Fibroblast of skin of scalp (primary cell): ENCODE data around the gene IAPP. TPM values are rescaled to one million over a fixed set of nuclear protein-coding genes. Genes with fewer than 3 reads are reported as not detected.
"Not testable (repeated sequence)": the region's sequence is repeated elsewhere in the genome, so short reads cannot be mapped to it uniquely, and the experiment has no call there.

Experiments
- DNase-seq: peaks from one replicate; pipeline ENCODE4 v3.0.0-alpha.2; 2013
- polyA plus RNA-seq, 2 experiments: library from polyadenylated mRNA; unstranded; fragments of 120-200 nt; gene quantifications; one replicate each; pipeline ENCODE4 v1.2.1, GENCODE V29; 2013; ENCODE audit not compliant: insufficient read length in 2 of 2

The IAPP gene
- polyA plus RNA-seq (2013, experiment 1 of 2; ENCODE audit: insufficient read length), result not detected
- polyA plus RNA-seq (2013, experiment 2 of 2; ENCODE audit: insufficient read length), result not detected

DNA sequence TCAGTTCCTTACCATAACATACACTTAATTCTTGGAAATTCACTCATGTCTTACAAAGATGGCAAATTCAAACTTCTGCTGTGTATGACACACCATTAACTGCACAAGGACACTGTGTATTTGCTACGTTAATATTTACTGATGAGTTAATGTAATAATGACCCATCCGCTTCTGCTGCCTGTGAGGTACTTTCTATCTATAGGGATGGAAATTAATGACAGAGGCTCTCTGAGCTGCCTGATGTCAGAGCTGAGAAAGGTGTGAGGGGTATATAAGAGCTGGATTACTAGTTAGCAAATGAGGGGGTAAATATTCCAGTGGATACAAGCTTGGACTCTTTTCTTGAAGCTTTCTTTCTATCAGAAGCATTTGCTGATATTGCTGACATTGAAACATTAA is at the start of gene IAPP:
IAPP (plus strand) TSS at position 301 of the 400 bp plus-strand sequence. CDS start 450 bp downstream, outside the sequence.
- DNase-seq, result no peak

DNA sequence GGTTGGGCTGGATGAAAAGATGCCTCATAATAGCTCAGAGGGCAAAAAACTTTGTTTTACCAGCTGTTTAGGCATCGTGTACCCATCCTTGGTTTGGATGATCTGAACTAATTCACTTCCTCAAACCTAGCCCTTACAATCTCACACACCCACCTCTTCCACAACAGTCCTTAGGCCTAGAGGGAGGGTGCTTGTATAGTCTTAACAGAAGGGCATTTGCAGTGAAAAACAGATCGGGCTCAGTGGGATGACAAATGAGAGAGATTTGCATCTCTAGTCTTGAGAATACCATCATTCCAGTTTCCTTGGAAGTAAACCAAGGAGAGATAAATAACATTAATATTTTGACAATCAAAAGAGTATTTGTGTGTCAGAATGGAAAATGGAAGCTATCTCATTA is 49.0 kb upstream of the IAPP start:
- DNase-seq, result no peak

DNA sequence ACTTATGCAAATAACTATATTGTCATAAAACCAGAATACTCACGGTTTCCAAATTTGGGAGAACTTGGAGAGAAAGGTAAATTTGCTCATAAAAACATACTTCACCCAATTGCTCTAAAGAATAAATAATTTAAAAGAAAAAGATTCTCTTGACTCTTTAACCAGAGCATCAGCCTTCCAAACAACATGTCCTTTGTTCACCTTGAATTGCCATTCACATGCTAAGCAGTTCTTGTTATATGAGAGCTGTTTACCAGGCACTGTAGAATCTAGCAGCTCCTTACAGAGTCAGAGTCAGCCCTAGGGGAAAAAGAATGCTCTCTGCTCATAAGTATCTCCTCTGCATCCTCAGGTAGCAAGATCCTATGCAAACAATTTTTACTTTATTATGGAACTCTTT is 48.2 kb upstream of the IAPP start:
- no peak for DNase-seq

DNA sequence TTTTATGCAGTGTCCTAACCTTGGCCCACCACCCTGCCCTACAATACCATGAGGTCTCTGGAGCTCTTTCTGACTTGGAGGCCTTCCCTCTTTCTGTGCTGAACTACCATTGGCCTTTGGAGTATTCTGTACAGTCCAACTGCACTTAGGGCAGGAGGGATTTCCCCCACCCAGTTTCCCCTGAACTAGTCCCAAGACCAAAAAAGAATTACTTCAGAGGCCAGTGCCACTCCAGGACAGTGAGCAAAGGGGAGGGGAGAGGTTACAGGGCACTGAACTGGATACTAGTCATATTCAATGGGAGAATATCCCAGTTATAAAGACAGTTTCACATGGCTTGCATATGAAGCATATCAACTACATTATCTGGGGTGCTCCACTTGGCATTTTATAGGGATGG is 44.1 kb upstream of the IAPP start:
- DNase-seq, result no peak

DNA sequence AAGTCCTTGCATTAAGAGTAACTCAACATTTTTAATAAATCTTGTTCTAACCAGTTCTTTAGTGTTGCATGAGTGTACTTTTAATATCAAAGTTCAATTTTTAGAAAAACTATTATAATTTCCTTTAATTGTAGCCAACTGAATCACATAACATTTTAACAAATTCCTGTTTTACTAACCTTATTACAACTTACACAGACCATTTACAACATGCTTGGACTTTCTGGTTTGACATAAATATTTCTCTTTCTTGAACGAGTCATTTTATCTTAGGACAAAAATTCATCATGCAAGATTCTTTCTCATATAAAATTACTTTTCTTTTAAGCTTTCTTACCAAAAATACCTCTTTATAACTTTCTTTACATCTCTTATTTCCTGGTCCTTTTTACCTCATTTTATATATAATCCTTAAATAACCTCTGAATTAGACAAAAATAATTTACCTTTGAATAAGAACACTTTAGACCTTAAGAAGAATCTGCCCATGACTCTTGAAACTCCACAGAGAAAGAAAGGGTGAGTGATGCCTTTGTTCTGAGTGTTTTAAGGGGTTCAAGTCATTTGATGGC is 41.9 kb upstream of the IAPP start:
- no peak for DNase-seq

DNA sequence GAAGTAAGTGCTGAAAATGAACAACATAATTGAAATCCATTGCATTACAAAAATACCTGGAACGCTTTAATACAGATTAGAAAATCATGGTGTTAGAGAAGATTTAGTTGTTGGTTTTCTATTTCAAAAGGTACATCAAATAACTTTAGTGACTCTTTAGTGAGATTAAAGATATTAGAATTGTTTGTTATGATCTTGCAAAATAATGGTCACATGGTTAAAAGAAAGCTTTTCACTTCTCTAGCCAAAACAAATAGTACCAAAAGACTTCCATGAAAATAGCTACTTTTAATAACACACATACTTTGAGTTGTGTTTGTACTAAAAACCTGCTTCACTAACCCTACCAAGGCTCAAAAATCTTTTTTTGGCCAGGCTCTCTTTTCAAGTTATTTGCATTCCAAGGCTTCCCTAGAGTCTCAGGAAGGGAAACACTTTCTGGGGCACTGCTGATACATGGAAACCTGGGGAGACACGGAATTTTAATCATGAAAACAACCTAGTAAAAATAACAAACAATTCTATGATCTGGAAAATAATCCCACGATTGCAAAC is 37.9 kb upstream of the IAPP start, which contains the start of gene SLCO1A2:
SLCO1A2 (minus strand) TSS at position 147 of the 555 bp plus-strand sequence. CDS start 270 bp downstream, outside the sequence.
- DNase-seq, result no peak

DNA sequence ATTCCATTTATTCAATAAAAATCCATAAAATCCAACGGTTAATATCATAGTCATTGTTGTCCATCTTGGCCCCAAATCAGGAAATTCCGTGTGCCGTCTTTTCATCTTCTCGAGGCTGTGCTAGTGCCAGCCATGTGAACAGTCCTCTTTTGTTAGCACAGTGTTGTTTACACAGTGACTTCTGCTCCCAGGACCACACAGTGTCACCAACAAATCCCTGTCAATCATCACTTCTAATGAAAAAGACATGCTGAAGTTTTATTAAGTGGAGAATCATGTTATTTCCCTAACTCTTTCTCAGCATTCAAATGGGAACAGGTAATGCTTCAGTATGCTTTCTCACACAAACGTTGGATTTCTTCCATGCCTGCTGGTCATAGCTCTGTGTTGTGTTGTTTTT is 36.0 kb upstream of the IAPP start:
- DNase-seq, result no peak

DNA sequence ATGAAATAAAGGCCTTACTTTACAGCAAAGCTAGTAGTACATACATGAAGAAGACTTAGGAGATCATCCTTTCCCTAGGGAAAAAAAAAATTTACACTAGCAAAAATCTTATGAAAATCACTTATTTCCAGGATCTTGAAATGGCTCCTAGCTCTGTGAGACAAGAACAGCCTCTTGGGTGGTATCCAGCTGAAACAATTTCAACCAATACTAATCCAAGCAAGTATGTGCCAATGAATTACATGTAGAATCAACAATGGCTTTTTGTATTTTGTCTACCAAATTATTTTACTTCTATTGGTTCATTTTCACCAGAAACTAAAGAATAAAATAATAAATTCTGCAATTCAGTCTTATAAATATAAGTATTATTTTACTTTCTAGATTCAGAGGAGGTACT is 35.2 kb upstream of the IAPP start:
- DNase-seq, result no peak

DNA sequence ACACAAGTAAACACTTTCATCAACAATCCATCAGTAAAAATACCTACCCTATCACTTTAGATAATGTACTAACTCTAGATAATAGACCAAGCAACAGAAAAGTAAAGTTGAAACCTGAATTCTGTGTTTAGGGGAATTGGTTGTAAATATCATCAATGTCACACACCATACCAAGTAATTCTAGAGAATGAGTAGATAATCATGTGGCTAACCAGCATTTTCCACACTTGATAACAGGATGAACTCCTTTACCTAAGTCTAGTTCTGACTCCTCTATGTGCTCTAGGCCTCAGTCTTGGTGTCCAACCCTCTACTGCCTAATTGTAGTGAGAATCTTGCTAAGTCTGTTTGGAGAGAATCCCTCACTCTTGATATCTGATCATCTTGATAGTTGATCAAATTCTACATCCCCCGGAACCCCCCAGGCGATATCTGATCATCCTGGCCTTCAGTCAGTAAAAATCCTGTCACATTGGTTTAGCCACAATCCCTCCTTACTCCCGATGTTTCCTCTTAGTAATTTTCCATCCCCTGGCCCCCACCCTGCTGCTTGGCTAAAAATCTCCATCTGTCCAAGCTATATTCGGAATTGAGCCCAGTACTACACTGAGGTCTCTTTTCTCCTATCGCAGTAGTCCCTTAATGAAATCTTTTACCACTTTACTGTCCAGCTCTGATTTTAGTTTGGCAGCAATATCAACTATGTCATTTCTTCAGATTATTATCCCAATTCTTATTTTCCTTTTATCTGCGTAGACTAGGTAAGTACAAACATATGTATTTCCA is 34.5 kb upstream of the IAPP start:
- DNase-seq, result no peak

DNA sequence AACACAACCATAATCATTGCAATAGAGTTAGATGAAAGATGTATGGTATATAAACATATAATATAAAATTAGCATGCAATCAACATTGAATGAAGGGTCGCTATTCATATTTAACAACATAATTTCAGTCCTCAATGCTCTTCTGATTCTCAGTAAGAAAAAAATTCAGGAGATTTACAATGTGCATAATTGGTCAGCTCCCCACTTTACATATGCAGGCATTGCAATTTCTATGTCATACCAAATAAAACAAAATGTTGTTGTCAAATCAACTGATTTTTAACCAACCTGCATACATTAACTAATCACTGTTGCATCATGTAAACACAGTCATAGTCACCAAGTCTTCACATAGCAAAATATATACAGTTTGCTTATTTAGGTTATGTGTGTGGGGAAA is 32.8 kb upstream of the IAPP start:
- DNase-seq, result no peak

DNA sequence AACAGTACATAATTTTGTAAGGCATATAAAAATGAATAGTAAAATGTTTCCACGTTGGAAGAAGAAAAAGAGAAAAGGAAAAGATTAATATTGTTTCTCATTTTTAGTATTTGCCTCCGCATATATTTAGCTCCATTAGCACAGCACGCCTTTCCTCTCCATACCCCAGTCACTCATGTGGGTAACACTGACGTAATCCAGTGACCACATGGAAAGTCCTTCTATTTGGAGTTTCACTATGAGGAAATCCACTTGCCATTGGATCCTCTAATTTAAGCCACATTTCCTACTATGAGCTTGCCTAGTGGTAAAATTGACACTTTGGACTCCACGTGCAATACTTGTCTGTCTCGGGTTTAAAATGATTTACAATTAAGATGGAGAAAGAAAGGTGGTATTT is 32.3 kb upstream of the IAPP start:
- DNase-seq, result no peak

DNA sequence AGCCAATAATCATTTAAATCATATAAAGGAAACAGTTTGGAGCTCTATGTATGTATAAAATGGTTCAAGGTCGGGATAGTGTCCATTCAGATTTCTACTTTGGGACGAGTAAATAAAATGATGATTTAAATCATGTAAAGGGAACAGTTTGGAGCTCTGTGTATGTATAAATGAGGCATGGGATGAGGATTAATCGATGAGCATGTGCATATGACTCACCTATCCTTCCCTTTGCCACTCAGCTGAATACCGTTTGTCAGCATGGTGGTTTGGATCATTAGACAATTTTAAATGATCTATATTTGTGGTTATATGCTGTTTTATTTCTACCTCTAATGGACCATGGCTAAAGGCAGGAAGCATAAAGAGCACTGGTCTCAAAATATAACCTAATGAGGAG is 30.9 kb upstream of the IAPP start:
- no peak for DNase-seq

DNA sequence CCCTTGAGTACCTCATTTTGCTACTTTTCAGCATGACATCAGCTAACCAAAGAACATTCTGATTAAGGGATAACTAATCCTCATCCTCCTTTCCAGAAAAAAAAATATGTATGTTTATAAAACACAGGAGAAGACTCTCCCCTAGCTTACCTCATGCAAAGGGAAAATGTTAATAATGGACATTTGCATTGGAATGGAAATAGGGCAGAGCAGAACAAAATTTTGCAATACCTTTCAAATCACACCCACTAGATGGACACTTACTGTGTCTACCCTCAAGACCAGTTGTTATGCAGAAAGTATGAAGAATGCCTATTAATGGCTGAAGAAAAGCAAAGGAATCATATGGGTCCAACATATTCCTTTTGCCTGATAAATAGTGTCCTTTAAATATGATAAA is 29.1 kb upstream of the IAPP start:
- no peak for DNase-seq

DNA sequence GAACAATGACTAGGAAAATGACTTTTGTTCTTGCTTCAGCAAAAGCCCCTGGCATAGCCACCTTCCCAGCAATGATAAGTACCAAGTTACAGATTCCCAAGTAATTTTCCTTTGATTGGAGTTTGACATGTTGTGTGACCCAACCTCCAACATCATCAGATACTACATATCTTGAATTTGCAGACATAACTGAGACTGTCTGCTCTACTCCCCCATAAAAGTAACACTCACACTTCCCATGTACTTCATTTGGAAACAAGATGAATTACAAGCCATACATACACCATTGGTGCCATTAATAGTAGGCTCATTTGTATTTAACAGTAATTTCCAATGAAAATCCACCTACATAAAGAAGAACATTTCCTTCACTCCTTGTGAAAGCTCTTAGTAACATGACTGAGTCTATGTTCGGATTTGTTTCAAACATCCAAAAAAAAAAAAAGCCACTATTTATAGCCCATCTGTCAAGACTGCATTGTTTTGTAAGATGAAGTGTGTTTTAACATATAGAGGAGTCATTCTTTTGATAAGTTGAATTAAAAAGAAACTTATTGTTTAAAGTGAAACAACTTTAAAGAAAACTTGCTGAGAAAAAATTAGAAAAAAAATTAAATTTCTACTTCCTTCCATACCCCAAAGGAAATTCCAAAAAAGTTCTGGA is 26.0 kb upstream of the IAPP start:
- DNase-seq, result no peak

DNA sequence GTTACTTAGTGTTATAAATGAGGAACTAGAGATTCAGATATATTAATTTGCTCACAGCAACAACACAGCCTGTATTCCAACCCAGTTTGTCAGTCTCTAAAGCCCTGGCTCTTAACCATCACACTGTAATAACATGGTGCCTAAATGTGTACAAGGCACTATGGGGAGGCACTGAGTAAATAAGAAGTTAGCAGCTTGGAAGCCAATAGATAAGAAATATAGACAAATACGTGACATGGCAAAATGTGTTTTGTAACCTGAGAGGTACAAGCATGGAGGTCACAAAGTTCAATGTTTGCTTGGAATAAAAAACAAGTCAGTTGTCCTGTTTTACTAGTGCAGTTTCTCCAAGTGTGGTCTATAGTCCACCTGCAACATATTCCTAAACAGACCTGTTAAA is 21.7 kb upstream of the IAPP start:
- no peak for DNase-seq

DNA sequence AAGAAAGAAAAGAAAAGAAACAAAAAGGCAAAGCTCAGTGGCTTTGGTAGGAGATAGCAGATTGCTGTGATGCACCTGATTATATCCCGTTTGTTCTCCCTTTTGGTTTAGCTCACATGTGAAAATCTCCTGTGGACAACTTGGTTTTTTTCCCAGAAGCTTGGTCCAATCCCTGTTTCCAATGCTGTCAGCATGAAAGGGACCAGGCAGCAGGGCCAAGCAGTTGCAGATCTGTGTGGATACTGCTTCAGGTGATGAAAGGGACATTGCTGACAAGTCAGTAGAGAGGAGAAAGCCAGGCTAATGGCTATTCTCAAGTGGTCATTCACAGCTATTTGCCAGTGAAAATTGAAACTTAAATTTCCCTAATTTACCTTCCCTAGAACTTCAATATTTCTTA is 19.2 kb upstream of the IAPP start:
- DNase-seq, result no peak

DNA sequence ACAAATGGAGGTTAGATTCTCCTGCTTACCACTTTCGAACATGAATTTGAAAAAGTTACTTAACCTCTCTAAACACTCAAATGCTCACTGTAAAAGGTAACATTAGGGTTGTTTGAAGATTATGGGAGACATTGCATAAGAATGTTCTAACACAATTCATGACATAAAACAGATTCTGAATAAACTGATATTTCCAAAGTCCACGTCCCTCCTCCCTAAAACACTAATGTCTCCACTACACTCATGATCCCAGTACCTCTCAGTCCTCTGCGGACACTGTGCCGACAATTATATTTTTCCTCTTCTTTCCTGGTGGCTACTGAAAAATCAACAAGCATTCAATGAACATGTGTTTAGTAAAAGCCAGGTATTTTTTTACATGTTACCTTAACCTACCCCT is 18.8 kb upstream of the IAPP start:
- DNase-seq, result no peak

DNA sequence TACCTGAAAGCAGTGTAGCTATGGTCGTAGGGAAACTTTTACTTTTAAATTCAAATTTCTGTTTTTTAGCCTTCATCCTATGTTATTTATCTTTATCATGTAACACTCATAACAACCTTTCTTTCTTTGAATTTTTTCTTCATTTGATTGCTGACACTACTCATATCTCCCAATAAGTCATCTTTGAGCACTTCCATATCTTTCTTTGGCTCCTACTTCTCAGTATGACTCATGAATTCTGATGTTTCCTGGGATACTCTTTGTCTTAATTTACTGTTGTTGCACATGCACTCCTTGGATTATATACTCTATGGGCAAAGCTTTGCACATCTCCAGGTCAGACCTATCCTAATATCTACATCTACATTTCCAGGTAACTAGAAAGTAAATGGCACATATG is 18.1 kb upstream of the IAPP start:
- no peak for DNase-seq

DNA sequence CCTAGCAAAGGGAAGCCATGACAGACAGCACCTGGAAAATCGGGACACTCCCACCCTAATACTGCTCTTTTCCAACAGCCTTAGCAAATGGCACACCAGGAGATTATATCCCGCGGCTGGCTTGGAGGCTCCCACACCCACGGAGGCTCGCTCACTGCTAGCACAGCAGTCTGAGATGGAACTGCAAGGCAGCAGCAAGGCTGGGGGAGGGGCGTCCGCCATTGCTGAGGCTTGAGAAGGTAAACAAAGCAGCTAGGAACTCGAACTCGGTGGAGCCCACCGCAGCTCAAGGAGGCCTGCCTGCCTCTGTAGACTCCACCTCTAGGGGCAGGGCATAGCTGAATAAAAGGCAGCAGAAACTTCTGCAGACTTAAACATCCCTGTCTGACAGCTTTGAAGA is 12.1 kb upstream of the IAPP start:
- not testable (repeated sequence) for DNase-seq

DNA sequence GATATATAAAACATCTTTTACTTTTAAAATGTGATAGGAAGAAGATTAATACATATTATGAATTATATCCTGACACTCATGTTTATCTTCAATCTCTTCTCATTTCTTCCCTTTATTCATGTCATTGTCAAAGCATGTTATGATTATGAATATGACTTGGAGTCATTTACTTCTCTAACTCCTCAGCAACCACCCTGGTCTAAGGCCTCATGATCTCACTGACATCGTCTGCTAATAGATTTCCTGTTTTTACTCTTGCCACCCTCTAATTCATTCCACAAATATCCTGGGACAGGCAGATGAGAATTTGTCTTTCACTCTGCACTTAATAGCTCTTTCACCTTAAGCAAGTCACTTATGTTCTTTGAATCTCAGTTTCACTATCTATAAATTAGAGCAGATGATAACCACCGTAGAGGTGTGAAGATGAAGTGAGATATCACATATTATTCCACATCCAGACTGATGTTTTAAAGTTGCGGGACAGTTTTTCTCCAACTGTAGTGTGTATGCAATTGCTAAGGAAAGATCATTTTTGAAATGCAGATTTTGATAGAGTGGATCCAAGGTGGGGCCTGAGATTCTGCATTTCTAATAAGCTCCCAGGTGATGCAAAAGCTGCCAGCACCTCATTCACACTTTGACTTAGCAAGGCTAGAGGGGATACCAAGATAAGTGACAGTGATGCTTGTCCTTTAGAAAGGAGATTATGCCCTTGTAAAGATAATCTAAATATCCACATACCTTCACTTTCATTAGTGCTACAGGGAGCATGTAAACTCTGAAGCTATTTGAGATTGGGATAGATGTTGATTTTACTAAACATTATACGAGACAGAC is 3.3 kb upstream of the IAPP start:
- no peak for DNase-seq

DNA sequence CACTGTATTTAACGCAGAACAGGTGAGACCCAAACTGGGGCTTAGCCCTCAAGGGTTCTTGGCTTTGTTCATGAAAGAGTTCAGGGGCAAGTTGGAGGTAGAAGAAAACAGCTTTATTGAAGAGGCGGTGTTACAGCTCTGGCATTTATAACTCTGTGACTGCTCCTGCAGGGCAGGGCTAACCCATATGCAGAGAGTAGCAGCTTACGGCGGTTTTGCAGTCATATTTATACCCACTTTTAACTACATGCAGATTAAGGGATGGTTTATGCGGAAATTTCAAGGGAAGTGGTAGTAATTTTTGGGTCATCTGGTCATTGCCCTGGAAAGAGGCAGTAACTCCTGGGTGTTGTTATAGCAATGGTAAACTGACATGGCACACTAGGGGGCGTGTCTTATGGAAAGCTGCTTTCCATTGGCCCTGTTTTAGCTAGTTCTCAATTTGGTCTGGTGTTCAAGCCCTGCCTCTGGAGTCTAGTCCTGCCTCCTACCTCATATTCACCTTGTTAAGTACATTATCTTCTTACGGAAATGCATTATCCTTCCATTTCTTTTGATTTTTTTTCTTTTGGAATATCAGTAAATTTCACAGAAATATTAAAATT is 1.8 kb upstream of the IAPP start:
- DNase-seq, result no peak

DNA sequence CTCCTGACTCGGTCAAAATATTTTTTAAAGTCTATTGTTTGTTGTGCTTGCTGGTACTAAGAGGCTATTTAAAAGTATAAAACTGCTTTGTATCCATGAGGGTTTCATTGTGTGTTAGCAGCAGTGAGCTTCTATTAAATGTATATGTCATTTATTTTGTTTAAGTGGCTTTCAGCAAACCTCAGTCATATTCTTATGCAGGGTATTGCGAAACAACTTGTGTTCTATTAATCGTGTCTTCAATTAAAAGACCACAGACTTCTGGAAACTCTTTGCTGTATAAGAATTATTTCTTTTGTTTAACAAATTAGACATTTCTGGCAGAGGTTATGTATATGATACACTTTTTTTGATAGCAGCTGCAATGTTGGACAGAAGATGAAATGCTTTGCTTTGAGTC is 6.5 kb downstream of the IAPP start:
- no peak for DNase-seq
